ENCODE data around the gene OTOP3. TPM values are rescaled to one million over a fixed set of nuclear protein-coding genes. Genes with fewer than 3 reads are reported as not detected.

OTOP3 gene
- total and polyA plus RNA-seq, 2 experiments from 2014 or later, result not detected

- Histone ChIP-seq H3K4me3 (no peak overlapping the region), H3K27me3 (peaks cover 40% of the 10 kb centered on the region), H3K4me1 (ENCODE audit: low read depth) (no peaks in the 10 kb centered on the region), H3K9me3 (ENCODE audit: low read depth) (no peaks in the 10 kb centered on the region), H3K27ac (no peak overlapping the region), H3K36me3 (no peaks in the 10 kb centered on the region)
- no peak for TF ChIP-seq CTCF (IDR thresholded peaks at IDR 0.05; ENCODE audit: low read depth, low read length)
- no peak for DNase-seq (ENCODE audit: low read depth in 1 of 2, low spot score in 1 of 2)
Measured at GRCh38 chr17:74952431-74953133, 16.9 kb downstream of the OTOP3 start.

GRCh38 chr17:74953134-74953687 lies 17.5 kb downstream of the OTOP3 start:
- no peak for TF ChIP-seq CTCF (IDR thresholded peaks at IDR 0.05; ENCODE audit: low read depth, low read length)
- Histone ChIP-seq H3K9me3 (ENCODE audit: low read depth) (no peaks in the 10 kb centered on the region), H3K4me1 (ENCODE audit: low read depth) (no peaks in the 10 kb centered on the region), H3K27me3 (peaks cover 39% of the 10 kb centered on the region), H3K4me3 (no peak overlapping the region), H3K27ac (no peak overlapping the region), H3K36me3 (no peaks in the 10 kb centered on the region)
- no peak for DNase-seq (ENCODE audit: low read depth in 1 of 2, low spot score in 1 of 2)

- Histone ChIP-seq H3K4me3 (no peak overlapping the region), H3K4me1 (ENCODE audit: low read depth) (no peaks in the 10 kb centered on the region), H3K27me3 (peaks cover 44% of the 10 kb centered on the region), H3K27ac (no peak overlapping the region), H3K9me3 (ENCODE audit: low read depth) (no peaks in the 10 kb centered on the region), H3K36me3 (no peaks in the 10 kb centered on the region)
- TF ChIP-seq CTCF (IDR thresholded peaks at IDR 0.05; ENCODE audit: low read depth, low read length), result no peak
- no peak for DNase-seq (ENCODE audit: low read depth in 1 of 2, low spot score in 1 of 2)
Measured at GRCh38 chr17:74954115-74954514, 18.4 kb downstream of the OTOP3 start.

GRCh38 chr17:74954665-74955421 lies 19.1 kb downstream of the OTOP3 start:
- Histone ChIP-seq H3K9me3 (ENCODE audit: low read depth) (no peaks in the 10 kb centered on the region), H3K4me1 (ENCODE audit: low read depth) (no peaks in the 10 kb centered on the region), H3K27me3 (peaks cover 43% of the 10 kb centered on the region), H3K4me3 (no peak overlapping the region), H3K36me3 (no peaks in the 10 kb centered on the region), H3K27ac (no peak overlapping the region)
- TF ChIP-seq CTCF (IDR thresholded peaks at IDR 0.05; ENCODE audit: low read depth, low read length), result no peak
- no peak for DNase-seq (ENCODE audit: low read depth in 1 of 2, low spot score in 1 of 2)

- H3K4me3 ChIP-seq, result no peak overlapping the region
- H3K9me3 ChIP-seq (ENCODE audit: low read depth), result no peaks in the 10 kb centered on the region
- DNase-seq (ENCODE audit: low read depth in 1 of 2, low spot score in 1 of 2), result no peak
- TF ChIP-seq CTCF (IDR thresholded peaks at IDR 0.05; ENCODE audit: low read depth, low read length), result no peak
- H3K27ac ChIP-seq, result no peak overlapping the region
- H3K27me3 ChIP-seq, result peaks cover 32% of the 10 kb centered on the region
- no peaks in the 10 kb centered on the region for H3K4me1 ChIP-seq (ENCODE audit: low read depth)
- H3K36me3 ChIP-seq, result no peaks in the 10 kb centered on the region
Measured at GRCh38 chr17:74956093-74956492, 20.4 kb downstream of the OTOP3 start.
